GM12864 (cell line): ENCODE results near the gene PNLDC1.

Experiments
- DNase-seq: peaks from one replicate; pipeline ENCODE4 v3.0.0-alpha.2; 2011; ENCODE audit warnings: low read depth
- H3K4me3 ChIP-seq: 2 replicates; pipeline ENCODE4 v1.5.1; 2011; ENCODE audit warnings: mild to moderate bottlenecking, low read depth, low read length, control low read depth
- CTCF ChIP-seq: IDR thresholded peaks from 2 replicates; pipeline ENCODE4 v1.5.1; 2011; ENCODE audit warnings: low read depth, mild to moderate bottlenecking, moderate library complexity, low read length, control low read depth, inconsistent platforms; ENCODE audit errors: missing control alignments

Gene PNLDC1

DNA sequence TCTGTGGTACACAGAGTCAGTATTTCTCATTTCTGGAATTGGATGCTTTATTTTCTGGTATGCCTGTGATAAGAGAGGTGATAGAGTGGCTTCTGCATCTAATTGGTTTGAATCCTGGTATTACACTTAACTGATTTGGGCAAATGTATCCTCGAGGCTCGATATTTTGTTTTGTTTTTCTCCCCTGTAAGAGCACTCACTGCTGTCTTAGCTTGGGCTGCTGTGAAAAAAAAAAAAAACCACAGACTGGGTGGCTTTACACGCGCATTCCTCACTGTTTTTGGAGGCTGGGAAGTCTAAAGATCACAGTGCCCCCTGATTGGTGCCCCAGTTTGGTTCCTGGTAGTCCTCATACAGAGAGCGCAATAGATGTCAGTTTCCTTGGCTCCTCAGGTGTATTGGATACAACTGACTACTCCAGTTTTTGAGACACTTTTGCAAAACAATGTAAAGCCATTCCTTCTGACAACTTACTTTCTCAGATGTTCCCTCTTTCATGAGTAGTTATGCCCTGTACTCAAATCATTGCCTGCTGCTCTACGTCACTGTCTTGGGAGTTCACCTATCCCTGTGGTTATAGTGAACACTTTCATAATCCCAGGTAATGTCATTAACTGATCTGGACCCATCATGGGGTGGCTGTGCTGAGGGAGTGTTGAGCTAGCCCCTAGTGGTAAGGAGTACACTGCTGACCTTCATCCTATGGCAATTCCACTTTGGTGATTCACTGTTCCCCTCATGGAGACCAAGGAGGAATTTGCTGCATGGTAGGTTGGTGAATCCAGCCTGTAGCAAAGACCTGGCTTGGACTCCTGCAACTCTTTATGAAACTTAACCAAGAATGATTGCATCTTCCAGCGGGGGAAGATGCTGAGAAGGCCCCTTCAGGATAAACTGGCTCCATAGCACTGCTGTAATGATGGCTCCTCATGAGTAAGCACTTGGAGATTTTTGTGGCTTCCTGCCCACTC, 41.8 kb upstream of the PNLDC1 start:
- no peak for DNase-seq
- H3K4me3 ChIP-seq: no peak overlapping the region
- TF ChIP-seq CTCF: peak; percentile 34

- no peak overlapping the region for H3K4me3 ChIP-seq
- DNase-seq: no peak
Measured at GRCh38 chr6:159759645-159760044, 40.4 kb upstream of the PNLDC1 start.

DNA sequence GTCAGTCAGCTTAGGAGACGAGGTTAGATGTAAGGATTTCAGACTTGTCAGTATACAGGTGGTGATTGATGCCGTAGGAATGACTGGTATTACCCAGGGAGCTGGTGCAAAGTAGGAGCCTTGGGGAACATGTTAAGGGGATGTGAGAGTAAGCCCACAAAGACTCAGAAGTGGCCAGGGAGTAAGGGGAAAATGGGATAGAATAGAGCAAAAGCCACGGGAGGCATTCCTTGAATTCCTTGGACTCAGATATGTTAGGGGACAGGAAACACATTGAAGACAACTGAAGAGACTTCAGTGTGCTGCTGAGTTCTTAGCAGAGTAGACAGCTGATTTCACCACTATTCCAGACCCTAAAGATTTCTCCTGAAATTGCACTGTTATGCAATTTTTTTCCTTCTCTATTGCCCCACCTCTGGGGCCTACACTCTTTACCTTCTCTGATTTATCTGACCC, 39.4 kb upstream of the PNLDC1 start:
- DNase-seq: no peak
- peak overlapping the region; percentile 77 for H3K4me3 ChIP-seq
- TF ChIP-seq CTCF: no peak

More at GRCh38 chr6:159759645-159760044, 40.4 kb upstream of the PNLDC1 start:
- TF ChIP-seq CTCF: no peak

GRCh38 chr6:159761129-159761872, 38.8 kb upstream of the PNLDC1 start:
- TF ChIP-seq CTCF: no peak
- H3K4me3 ChIP-seq: peak overlapping the region; percentile 77
- peak; percentile 8 for DNase-seq

DNA sequence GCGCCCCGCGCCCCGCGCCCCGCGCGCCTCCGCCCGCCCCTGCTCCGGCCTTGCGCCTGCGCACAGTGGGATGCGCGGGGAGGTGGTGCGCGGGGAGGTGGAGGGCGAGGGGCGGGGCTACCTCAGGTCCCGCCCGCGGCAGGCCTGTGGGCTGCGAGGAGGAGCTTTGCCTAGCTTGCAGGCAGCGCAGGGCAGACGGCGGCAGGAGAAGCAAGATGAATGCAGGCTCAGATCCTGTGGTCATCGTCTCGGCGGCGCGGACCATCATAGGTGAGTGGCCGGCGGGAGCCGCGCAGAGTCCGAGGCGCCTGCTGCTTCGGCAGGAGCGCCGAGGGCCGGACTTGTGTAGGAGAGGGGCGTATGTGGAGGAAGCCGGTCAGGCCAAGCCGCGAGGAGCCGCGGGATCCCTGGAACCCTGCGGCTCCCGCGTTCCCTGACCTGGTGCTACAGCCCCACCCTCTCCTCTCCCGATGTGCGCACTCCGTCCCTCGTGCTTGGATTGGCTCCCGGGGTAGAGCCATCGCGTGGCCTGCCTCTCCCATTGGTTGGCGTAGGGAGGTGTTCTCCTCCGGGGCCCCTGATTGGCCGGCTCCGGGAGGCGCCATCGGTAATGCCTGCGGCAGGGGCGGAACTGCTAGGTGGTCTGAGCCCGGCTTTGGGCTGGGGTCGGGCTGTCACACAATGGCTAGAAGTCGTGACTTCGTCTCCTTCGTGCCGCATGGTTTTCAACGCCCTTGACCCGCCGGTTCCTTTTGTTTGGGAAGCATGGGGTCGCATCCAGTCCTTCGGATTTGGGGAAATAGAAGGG, 38.0 kb upstream of the PNLDC1 start, which contains the start of gene ACAT2:
Gene ACAT2 (plus strand): TSS at position 173 of the 808 bp plus-strand sequence. CDS start 43 bp downstream, at position 216.
- no peak for TF ChIP-seq CTCF
- H3K4me3 ChIP-seq: peak within 1 kb of the TSS; percentile 77

GRCh38 chr6:159762681-159763293, 37.3 kb upstream of the PNLDC1 start:
- DNase-seq: peak; percentile 13
- TF ChIP-seq CTCF: no peak
- peak overlapping the region; percentile 77 for H3K4me3 ChIP-seq

More for the DNA sequence above, 38.0 kb upstream of the PNLDC1 start, which contains the start of gene ACAT2:
- DNase-seq: peak; percentile 86
